HG02884 (cell line): ENCODE data around the gene MYH11.

ENCODE experiments used
- ATAC-seq: cut with Tn5 transposase; IDR thresholded peaks from one replicate; pipeline ENCODE4 v1.9.1; 2021; ENCODE audit warnings: mild to moderate bottlenecking, moderate library complexity; ENCODE audit not compliant: unreplicated experiment

MYH11 gene

GRCh38 chr16:15856901-15857698, at the start of gene MYH11:
TSS of gene MYH11 (minus strand) at chr16:15857028. CDS start at chr16:15838252, 18,776 bp downstream.
- no peak for ATAC-seq

- no peak for ATAC-seq
These were observed 49.6 kb upstream of the MYH11 start for GRCh38 chr16:15906439-15906838.

- no peak for ATAC-seq
These were observed 47.1 kb upstream of the MYH11 start for GRCh38 chr16:15903960-15904359.

GRCh38 chr16:15900901-15901500, 44.2 kb upstream of the MYH11 start:
- ATAC-seq = no peak

GRCh38 chr16:15900357-15900756, 43.5 kb upstream of the MYH11 start:
- ATAC-seq = no peak

GRCh38 chr16:15899538-15900100, 42.8 kb upstream of the MYH11 start:
- ATAC-seq = peak; percentile 73

GRCh38 chr16:15898654-15899053, 41.8 kb upstream of the MYH11 start:
- no peak for ATAC-seq

- ATAC-seq = peak; percentile 71
These were observed 41.0 kb upstream of the MYH11 start for GRCh38 chr16:15897834-15898254.

GRCh38 chr16:15897121-15897780, 40.4 kb upstream of the MYH11 start:
- no peak for ATAC-seq

GRCh38 chr16:15894571-15895374, 37.9 kb upstream of the MYH11 start:
- no peak for ATAC-seq

GRCh38 chr16:15891508-15891907, 34.7 kb upstream of the MYH11 start:
- ATAC-seq = no peak

GRCh38 chr16:15888072-15888976, 31.5 kb upstream of the MYH11 start, which contains the start of gene CEP20:
TSS of gene CEP20 (minus strand) at chr16:15888603. CDS start at chr16:15888585, 18 bp downstream.
- peak; percentile 98 for ATAC-seq

- no peak for ATAC-seq
These were observed 30.5 kb upstream of the MYH11 start for GRCh38 chr16:15887283-15887682.

- no peak for ATAC-seq
These were observed 29.2 kb upstream of the MYH11 start for GRCh38 chr16:15886078-15886477.

GRCh38 chr16:15885560-15886001, 28.8 kb upstream of the MYH11 start:
- ATAC-seq = no peak

- no peak for ATAC-seq
These were observed 25.7 kb upstream of the MYH11 start for GRCh38 chr16:15882563-15882962.

- no peak for ATAC-seq
These were observed 25.1 kb upstream of the MYH11 start for GRCh38 chr16:15881794-15882379.

GRCh38 chr16:15880434-15881308, 23.8 kb upstream of the MYH11 start:
- no peak for ATAC-seq
